GM19025 (cell line): ENCODE results near the gene RUNDC3A.

Experiments
- ATAC-seq: cut with Tn5 transposase; IDR thresholded peaks from one replicate; pipeline ENCODE4 v1.9.1; 2021; ENCODE audit warnings: mild to moderate bottlenecking, low read depth, moderate library complexity; ENCODE audit not compliant: unreplicated experiment

The RUNDC3A gene

DNA sequence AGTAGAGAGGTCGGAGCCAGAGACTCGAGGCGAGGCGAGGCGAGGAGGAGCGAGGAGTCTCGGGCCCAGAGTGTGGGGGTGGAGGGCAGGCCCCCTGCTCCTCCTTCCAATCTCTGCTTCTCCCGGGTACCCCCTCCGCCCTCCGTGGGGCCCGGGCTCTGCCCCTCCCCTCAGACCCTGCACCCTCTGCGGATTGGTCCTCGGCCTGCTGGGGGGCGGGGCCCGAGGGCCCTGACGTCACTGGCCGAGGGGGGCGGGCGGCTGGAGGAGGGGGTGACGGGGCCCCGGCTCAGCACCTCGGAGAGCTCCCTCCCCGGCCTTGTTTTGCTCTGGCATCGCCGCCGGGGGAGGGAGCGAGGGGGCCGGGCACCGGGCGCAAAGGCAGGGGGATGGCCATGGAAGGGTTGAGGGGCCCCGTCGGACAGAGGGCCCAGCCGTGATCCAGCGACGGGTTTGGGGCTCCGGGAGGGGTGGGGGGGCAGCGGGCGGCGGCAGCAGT, at the start of gene RUNDC3A:
Gene RUNDC3A (plus strand): TSS at position 282 of the 499 bp plus-strand sequence. CDS start 232 bp downstream, outside the sequence.
- ATAC-seq, result no peak

DNA sequence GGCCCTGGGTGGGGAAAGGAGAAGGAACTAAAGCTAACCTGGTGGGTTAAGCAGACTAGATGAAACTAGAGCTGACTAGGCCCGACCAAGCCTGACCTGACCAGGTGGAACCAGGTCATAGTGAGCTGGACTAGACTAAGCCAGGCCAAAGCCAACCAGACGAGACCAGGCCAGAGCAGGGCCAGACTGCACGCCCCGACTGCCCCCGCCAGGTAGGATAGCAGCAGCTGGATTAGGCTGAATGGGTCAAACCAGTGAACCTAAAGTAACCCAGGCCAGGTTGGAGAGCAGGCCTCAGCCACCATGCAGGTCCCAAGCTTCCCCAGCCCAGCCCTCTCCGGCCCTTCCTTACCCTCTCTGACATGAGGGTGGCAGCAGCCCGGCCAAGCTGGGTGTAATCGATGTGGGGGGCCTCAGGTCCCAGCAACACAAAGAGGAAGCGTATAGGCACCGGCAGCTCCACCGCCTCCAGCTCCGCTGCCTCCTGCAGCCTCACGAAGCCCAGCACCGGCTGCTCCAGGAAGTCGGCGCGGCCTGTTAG, 49.5 kb upstream of the RUNDC3A start:
- no peak for ATAC-seq

- no peak for ATAC-seq
Measured at GRCh38 chr17:44260296-44260695, 48.1 kb upstream of the RUNDC3A start.

DNA sequence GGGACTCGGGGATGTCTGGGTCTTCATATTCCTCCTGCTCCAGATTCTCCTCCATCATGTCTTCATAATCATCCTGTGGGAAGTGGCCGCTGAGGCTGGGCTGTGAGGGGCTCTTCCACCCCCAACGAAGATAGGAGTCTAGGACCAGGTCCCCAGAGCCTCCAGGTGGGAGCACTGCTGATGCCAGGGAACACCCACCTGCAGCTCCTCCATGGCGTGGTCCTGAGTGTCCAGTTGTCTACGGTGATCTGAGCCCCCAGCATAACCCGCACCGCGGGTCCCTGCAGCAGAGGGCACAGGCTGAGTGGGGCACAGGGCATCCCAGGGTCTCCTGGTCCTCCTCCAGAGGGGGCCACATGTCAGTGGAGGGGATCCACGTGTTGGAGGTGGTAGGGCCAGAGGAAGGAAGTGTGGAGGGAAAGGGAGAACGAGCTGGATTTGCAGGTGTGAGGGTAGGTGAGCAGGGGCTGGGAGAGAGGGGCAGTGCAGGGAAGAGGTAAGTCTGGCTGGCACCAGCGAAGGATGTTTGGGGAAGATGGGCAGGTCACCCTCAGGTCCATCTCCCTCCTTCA, 45.7 kb upstream of the RUNDC3A start:
- no peak for ATAC-seq

GRCh38 chr17:44263345-44263902, 45.0 kb upstream of the RUNDC3A start:
- ATAC-seq, result no peak

GRCh38 chr17:44266402-44267164, 41.8 kb upstream of the RUNDC3A start:
- no peak for ATAC-seq

- no peak for ATAC-seq
Measured at GRCh38 chr17:44267165-44267455, 41.3 kb upstream of the RUNDC3A start.

GRCh38 chr17:44267818-44268490, 40.4 kb upstream of the RUNDC3A start, which contains the start of gene SLC4A1:
SLC4A1 (minus strand) TSS chr17:44268135; CDS start chr17:44262866, 5,269 bp downstream.
- ATAC-seq, result no peak

DNA sequence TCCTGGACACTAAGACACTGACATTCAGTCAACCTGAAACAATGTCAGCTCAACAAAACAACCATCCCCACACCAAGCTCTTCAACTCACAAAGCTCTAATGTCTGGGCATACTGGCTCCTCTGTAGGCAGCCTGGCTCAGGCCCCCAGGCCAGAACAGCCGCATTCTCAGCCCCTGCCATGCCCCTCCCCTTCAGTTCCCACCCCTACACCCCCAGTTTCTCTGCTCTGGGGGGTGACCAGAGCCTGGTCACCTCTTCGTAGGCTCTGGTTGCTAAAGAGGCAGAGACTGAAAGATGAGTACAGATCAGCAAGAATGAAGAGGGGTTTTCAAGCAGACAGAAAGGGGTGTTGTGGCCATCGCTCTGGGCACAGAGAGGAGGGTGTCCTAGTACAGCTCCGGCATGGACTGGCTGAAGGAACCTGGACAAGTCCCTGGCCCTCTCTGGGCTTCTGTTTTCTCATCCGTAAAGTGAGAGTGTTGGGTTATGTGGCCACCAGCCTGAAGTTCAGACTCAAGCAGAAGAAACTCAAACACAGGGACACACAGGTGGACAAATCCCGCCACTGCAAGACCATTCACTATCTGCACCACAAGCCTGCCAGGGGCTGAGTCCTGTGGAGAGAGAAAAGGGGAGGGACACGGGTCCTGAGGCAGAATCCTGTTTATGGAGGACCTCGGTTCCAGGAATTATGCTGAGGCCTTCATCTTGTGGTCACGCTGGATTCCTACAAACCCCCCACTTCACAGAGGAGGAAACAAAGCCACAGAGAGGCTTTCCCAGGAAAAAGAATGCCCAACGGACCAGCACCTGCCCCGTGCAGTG, 39.5 kb upstream of the RUNDC3A start:
- no peak for ATAC-seq

DNA sequence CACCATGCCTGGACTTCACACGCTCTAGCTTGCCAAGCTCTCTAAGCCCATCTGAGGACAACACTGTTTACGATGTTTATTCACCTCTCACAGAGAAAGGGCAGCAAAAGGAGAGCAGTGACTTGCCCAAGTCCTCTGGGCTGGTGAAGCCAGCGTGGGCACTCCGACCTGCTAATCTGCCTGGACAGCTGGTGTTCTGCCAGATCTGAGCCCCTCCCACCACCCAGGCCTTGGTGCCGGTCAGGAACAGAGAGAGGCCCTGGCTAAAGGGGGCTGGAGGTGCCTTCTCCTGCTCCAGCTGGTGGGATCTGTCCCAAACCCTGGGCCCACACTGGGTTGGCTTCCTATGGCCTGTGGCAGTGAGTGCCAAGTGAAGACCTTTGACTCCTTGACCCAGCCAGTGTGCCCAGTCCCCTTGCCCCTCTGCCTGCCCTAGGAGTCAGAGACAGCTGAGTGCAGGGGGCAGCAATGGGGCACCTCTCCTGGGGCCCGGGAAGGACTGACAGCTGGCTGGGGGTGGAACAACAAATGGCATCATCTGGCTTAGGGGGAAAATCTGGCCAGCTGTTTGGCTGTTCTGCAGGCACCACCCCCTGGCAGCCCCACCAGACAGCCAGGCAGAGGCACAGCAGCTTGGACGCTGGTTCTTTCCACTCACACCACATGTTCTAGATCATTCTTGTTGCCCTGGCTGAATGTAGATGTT, 38.7 kb upstream of the RUNDC3A start:
- no peak for ATAC-seq

DNA sequence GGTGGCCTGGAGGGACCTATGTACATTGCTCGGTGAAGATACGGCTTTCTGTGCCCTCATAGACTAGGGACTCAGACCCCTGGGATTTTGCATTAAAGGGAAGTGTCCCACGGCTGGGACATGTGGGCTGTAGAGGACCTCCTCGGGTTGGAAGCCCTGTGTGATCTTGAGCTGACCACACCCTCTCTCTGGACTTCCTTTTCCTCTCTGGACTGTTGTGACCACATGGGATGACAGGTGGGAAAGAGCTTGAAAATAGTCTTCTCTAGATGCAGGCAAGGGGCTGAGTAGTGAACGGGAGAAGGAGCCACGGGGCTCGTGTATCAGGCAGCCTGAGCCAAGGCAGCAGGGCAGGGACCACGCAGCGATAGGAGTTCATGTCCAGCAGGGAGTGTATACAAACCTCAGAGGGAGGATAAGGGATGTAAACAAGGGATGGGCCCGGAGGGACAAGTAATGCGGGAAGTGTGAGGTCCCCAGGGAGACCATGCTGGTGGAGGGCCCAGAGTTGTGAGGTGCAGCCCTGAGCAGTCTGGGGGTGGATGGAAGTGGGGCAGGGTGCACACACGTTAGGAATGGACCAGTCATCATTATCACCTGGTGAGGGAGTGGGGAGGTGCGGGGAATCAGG, 36.0 kb upstream of the RUNDC3A start:
- no peak for ATAC-seq

DNA sequence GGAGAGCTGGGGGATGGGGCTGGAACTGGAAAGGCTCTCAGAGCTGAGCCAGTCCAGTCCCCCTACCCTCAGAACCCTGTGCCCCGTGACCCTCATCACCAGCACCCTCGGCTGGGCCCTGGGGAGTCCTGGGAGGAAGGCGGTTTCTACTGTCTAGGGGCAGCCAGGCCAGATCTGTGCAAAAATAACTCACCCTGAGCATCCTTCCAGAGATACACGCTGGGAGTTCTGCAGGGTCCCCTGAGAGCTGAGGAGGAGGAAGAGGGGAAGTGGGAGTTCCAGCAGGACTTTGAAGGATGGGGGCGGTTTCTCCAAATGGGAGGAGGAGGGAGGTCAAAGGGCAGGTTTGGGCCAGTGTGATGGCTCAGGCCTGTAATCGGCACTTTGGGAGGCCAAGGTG, 35.4 kb upstream of the RUNDC3A start:
- ATAC-seq, result no peak

GRCh38 chr17:44273607-44274006, 34.8 kb upstream of the RUNDC3A start:
- no peak for ATAC-seq

DNA sequence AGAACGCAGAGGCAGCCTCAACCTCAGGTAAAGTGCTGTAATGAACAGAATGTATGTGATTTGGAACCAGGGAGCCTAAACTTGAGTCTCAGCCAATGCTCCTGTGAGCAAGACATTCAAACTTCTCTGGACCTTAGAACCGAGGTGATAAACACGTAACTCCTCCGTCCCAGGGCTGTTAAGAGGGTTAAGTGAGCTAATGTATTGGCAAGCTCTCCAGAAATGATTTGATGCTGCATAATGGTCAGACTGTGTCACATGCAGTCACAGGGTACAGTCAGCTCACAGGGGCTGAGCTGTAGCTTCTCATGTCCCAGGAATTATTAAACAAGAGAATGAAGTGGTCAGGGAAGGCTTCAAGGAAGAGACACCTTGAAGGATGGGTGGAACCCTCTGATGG, 30.4 kb upstream of the RUNDC3A start:
- no peak for ATAC-seq

DNA sequence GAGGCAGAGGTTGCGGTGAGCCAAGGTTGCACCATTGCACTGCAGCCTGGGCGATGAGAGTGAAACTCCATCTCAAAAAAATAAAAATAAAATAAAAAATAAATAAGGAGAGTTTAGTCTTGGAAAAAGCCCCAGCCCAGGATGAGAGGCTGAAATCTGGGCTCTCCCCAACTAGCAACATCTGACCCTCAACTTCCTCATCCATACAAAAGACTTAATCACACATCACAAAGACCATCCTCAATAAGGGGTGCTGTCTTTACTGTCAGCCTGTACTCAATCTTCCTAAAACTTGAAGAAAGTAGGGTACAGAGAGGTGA, 29.1 kb upstream of the RUNDC3A start:
- ATAC-seq, result peak; percentile 24

- ATAC-seq, result peak; percentile 92
Measured at GRCh38 chr17:44279666-44280391, 28.6 kb upstream of the RUNDC3A start.

DNA sequence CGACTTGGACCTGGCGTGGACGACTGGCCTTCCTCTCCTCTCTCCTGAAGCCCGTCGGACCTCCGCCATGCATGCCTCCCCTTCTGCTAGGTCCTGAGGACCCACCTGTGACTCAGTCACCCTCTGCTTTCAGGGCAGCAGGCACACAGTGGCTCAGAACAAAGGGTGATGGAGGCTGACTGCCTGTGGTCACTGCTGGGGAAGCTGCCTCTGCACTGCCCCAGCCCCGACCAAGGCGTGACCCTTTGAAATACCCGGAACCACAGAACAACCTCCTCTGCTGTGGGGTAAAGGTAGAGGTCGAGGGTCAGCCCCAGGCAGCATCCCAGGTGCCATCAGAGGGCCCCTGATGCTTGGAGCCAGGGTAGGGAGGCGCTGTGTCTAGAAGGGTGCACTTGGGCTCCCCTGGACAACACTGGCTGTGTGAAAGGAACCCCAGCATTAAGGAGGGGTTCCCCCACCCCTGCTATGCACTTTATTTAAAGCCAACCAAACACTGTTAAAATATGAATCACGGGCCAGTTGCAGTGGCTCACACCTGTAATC, 27.9 kb upstream of the RUNDC3A start:
- ATAC-seq, result no peak

GRCh38 chr17:44281570-44281969, 26.8 kb upstream of the RUNDC3A start:
- no peak for ATAC-seq
